Amygdala (tissue), 56 donors: ENCODE results near the gene POLR1D.

Experiments used
- DNase-seq, 56 donors: peaks; one replicate each; lab custom pipeline; 2025; lab: John Stamatoyannopoulos, UW

POLR1D gene

DNA sequence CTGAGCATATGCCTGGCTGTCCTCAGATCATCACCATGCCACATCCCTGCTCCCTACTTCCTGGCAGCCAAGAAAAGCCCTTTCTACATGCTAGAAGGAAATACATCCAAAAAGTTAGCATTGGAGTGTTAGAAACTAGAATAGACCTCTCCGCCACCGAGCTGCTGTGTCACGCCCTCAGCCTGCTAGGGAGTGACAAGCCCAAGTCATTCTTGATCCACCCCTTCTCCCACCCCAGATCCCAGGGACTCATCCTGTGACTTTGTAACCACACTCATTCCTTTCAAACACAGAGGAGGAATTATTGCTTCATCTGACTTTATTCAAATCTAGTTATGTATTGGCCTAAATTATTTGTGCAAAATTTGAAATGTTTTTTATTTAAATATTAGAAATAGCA is 45.3 kb downstream of the POLR1D start:
- no peak for DNase-seq

DNA sequence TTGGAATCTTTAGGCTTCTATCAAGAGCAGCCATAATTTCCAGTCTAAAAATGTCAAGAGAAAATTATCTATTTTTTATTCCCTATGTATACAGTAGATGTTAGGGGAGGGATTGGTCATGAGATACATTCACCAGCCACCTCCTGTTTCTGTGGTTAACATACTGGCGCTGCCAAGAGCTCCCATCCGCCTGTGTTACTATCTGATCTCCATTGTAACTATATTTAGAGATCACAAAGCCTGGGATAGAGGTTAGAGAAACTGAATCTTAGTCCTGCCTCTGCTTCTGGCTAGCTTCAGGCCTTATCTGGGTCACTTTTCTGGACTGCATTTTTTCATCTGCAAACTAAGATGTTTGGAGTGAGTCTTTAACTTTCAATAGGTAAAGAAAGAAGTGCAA is 46.3 kb downstream of the POLR1D start:
- no peak for DNase-seq

DNA sequence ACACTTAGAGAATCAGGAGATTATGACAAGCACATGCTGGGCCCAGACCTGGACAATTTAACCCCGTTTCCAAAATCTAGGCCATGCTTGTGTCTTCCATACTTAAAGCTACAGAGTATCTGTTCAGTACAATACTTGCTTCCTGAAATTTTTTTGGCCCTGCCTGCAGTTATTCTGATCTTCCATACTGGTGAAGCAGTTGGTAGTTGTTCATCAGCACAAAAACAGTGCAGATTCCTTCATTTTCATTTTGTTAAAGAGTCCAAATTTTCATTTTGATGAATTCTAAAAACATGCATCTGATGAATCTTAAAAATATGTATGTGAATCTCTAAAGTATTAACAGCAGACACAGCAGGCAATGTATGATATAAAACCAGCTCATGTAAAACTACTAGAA is 49.2 kb downstream of the POLR1D start:
- no peak for DNase-seq

DNA sequence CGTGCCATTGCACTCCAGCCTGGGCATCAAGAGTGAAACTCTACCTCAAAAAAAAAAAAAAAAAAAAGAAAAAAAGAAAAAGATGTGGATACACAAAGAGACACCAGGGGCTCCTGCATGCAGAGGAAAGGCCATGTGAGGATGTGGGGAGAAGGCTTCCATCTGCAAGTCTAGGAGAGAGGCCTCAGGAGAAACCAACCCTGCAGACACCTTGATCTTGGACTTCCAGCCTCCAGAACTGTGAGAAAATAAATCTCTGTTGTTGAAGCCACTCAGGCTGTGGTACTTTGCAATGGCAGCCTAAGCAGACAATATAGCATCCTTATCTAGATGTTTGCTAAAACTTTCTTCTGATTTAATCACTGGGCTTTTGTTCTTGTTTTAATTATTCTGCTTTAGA is 50.3 kb downstream of the POLR1D start:
- DNase-seq: no peak
